B cell (primary cell): Measurements from ENCODE around the gene AGO3.

Source experiments
- EZH2 ChIP-seq: IDR thresholded peaks from 2 replicates; pipeline ENCODE4 v1.6.1; 2012; ENCODE audit warnings: borderline replicate concordance, low read depth, mild to moderate bottlenecking, moderate library complexity, low read length; ENCODE audit not compliant: insufficient read depth, poor library complexity, severe bottlenecking
- TF ChIP-seq, protein P1 (sequence below): fragments of 200-600 bp; IDR thresholded peaks from one replicate; pipeline ENCODE4 v1.8.0; 2022; ENCODE audit warnings: antibody characterized with exemption, mild to moderate bottlenecking

DNA sequence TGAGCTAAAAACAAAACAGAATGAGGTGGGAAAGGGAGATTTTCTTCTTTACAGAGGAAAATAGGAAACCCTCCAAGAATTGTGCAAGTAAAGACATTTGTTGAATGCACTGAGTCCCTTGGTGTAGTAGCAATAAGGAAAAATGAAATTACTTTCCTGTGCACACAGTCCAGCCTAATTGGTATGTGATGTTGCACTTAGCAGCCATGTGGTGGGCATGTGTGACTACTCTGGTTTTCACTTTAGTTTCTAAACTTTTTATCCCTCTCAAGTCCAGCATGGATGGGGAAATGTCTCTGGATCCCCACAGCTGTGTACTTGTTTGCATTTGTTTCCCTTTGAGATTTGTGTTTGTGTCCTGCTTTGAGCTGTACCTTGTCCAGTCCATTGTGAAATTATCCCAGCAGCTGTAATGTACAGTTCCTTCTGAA, 7.1 kb upstream of the AGO3 start:
- TF ChIP-seq, protein P1, sequence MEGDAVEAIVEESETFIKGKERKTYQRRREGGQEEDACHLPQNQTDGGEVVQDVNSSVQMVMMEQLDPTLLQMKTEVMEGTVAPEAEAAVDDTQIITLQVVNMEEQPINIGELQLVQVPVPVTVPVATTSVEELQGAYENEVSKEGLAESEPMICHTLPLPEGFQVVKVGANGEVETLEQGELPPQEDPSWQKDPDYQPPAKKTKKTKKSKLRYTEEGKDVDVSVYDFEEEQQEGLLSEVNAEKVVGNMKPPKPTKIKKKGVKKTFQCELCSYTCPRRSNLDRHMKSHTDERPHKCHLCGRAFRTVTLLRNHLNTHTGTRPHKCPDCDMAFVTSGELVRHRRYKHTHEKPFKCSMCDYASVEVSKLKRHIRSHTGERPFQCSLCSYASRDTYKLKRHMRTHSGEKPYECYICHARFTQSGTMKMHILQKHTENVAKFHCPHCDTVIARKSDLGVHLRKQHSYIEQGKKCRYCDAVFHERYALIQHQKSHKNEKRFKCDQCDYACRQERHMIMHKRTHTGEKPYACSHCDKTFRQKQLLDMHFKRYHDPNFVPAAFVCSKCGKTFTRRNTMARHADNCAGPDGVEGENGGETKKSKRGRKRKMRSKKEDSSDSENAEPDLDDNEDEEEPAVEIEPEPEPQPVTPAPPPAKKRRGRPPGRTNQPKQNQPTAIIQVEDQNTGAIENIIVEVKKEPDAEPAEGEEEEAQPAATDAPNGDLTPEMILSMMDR = no peak
- no peak for TF ChIP-seq EZH2
